Right ventricle myocardium inferior (tissue), 1 donor: ENCODE data around the gene TPP1. TPM values are rescaled to one million over a fixed set of nuclear protein-coding genes. Genes with fewer than 3 reads are reported as not detected.
A peak's percentile ranks its signal among the peaks of the same experiment; 100 is the strongest.

Experiments used
- ATAC-seq: fragments of 200-7000 bp; cut with Tn5 transposase; one replicate; pipeline ENCODE4 v1.9.1; 2020; ENCODE audit warnings: mild to moderate bottlenecking, moderate library complexity
- DNase-seq: peaks from one replicate; pipeline ENCODE4 v3.0.0; 2021; ENCODE audit errors: missing footprints
- intact Hi-C: fragments of 100-400 bp; cut with DNase I; formaldehyde crosslinking; loops from one replicate; pipeline ENCODE4 v1.11.0; 2022
- total RNA-seq: library from RNA; stranded (reverse); fragmentation: NEBNext Ultra II Directional; extraction: Animal tissue kit (Norgen Biotek cat#: 25700); gene quantifications from one replicate; pipeline ENCODE4 v1.2.1, GENCODE V29; 2021
- donor health status: DM: no; HTN: yes; CAD: no; lungs with severe emphysema.

The TPP1 gene
- total RNA-seq, 1 donor from 2014 or later: 81.5 TPM

- no peak for DNase-seq
- intact Hi-C loops: no loop called here
- ATAC-seq: no peak
Observed at GRCh38 chr11:6579681-6580080, 39.5 kb downstream of the TPP1 start.

GRCh38 chr11:6578134-6578533 is 41.1 kb downstream of the TPP1 start:
- no peak for ATAC-seq
- intact Hi-C loops: no loop called here
- no peak for DNase-seq

GRCh38 chr11:6576471-6577373 is 42.5 kb downstream of the TPP1 start:
- ATAC-seq (peak; percentile 73), DNase-seq (no peak)
- intact Hi-C loops: no loop called here

- ATAC-seq (no peak), DNase-seq (no peak)
- intact Hi-C loops: no loop called here
Observed at GRCh38 chr11:6574816-6575715, 44.2 kb downstream of the TPP1 start.

GRCh38 chr11:6572215-6572614 is 47.0 kb downstream of the TPP1 start:
- ATAC-seq (no peak), DNase-seq (no peak)
- intact Hi-C loops: no loop called here

GRCh38 chr11:6571434-6572008 is 47.7 kb downstream of the TPP1 start:
- intact Hi-C loops: no loop called here
- ATAC-seq: no peak
- no peak for DNase-seq

GRCh38 chr11:6570691-6571427 is 48.4 kb downstream of the TPP1 start:
- intact Hi-C loops: no loop called here
- ATAC-seq: no peak
- no peak for DNase-seq

- intact Hi-C loops: loop anchor here (5.0 kb wide), 1 partner anchor 33 kb away; the partner anchor contains the start of genes ILK and RRP8
- ATAC-seq: no peak
- DNase-seq: no peak
Observed at GRCh38 chr11:6569706-6570105, 49.5 kb downstream of the TPP1 start.

GRCh38 chr11:6568191-6568918 is 50.9 kb downstream of the TPP1 start:
- intact Hi-C loops: loop anchor here (5.0 kb wide), 1 partner anchor 34 kb away; the partner anchor contains the start of genes ILK and RRP8
- ATAC-seq (peak; percentile 55), DNase-seq (no peak)

GRCh38 chr11:6567371-6567745 is 51.9 kb downstream of the TPP1 start:
- DNase-seq: no peak
- intact Hi-C loops: loop anchor here (5.0 kb wide), 1 partner anchor 35 kb away; the partner anchor contains the start of genes ILK and RRP8
- ATAC-seq: peak; percentile 43

GRCh38 chr11:6566704-6567370 is 52.4 kb downstream of the TPP1 start:
- DNase-seq: no peak
- peak; percentile 33 for ATAC-seq
- intact Hi-C loops: loop anchor here (5.0 kb wide), 1 partner anchor 35 kb away; the partner anchor contains the start of genes ILK and RRP8

- ATAC-seq (no peak), DNase-seq (no peak)
- intact Hi-C loops: loop anchor here (5.0 kb wide), 1 partner anchor 36 kb away; the partner anchor contains the start of genes ILK and RRP8
Observed at GRCh38 chr11:6565988-6566703, 53.1 kb downstream of the TPP1 start.

GRCh38 chr11:6565325-6565724 is 53.9 kb downstream of the TPP1 start:
- intact Hi-C loops: loop anchor here (5.0 kb wide), 1 partner anchor 37 kb away; the partner anchor contains the start of genes ILK and RRP8
- ATAC-seq (no peak), DNase-seq (no peak)

- intact Hi-C loops: no loop called here
- DNase-seq: no peak
- no peak for ATAC-seq
Observed at GRCh38 chr11:6563667-6564066, 55.6 kb downstream of the TPP1 start.

GRCh38 chr11:6563121-6563619 is 56.1 kb downstream of the TPP1 start:
- DNase-seq (no peak), ATAC-seq (no peak)
- intact Hi-C loops: no loop called here
